Effector CD4-positive, alpha-beta T cell (primary cell): ENCODE measurements around the gene HOXB9.

ENCODE experiments used
- DNase-seq: peaks from one replicate; pipeline ENCODE4 v3.0.0-alpha.2; 2020

Gene HOXB9

GRCh38 chr17:48639136-48639535 is 13.0 kb upstream of the HOXB9 start:
- DNase-seq: no peak

GRCh38 chr17:48637323-48638260 is 11.4 kb upstream of the HOXB9 start:
- DNase-seq: no peak

- DNase-seq: peak; percentile 52
Measured at GRCh38 chr17:48636177-48637018, 10.2 kb upstream of the HOXB9 start.

- no peak for DNase-seq
Measured at GRCh38 chr17:48634493-48635208, 8.5 kb upstream of the HOXB9 start.

GRCh38 chr17:48633266-48633677 is 7.1 kb upstream of the HOXB9 start:
- DNase-seq: no peak

- no peak for DNase-seq
Measured at GRCh38 chr17:48632579-48633265, 6.6 kb upstream of the HOXB9 start.

GRCh38 chr17:48631693-48632578 is 5.8 kb upstream of the HOXB9 start:
- no peak for DNase-seq

GRCh38 chr17:48630925-48631692 is 5.0 kb upstream of the HOXB9 start:
- DNase-seq: no peak

- DNase-seq: no peak
Measured at GRCh38 chr17:48630009-48630924, 4.1 kb upstream of the HOXB9 start.

- DNase-seq: no peak
Measured at GRCh38 chr17:48629411-48629759, 3.2 kb upstream of the HOXB9 start.

- DNase-seq: no peak
Measured at GRCh38 chr17:48628649-48629410, 2.7 kb upstream of the HOXB9 start.

GRCh38 chr17:48627623-48628521 is 1.7 kb upstream of the HOXB9 start:
- no peak for DNase-seq

- no peak for DNase-seq
Measured at GRCh38 chr17:48627118-48627597, 1.0 kb upstream of the HOXB9 start.

- DNase-seq: no peak
Measured at GRCh38 chr17:48625495-48626244, 488 bp downstream of the HOXB9 start.

GRCh38 chr17:48624544-48625494 is 1.3 kb downstream of the HOXB9 start:
- DNase-seq: no peak
